Measurements from ENCODE around the gene HYLS1.

GRCh38 chr11:125904678-125905077 is 17.2 kb downstream of the HYLS1 start:
- TF ChIP-seq CTCF (IDR thresholded peaks at IDR 0.05; ENCODE audit: low read length) (no peak), EZH2 (IDR thresholded peaks at IDR 0.05; ENCODE audit: borderline replicate concordance, low read length) (no peak)

Data from OCI-LY1 (cell line).